GM12878 (cell line): ENCODE results near the gene EPHA2. TPM values are rescaled to one million over a fixed set of nuclear protein-coding genes. Genes with fewer than 3 reads are reported as not detected.

Source experiments
- ATAC-seq: fragments of 200-7000 bp; cut with Tn5 transposase; 3 replicates; pipeline ENCODE4 v1.9.1; 2020; ENCODE audit warnings: mild to moderate bottlenecking, moderate library complexity
- BruUV-seq: library from RNA; stranded (reverse); fragments of 400-500 nt; replicated peaks from 2 replicates; lab custom pipeline; 2021; lab: Mats Ljungman, UMichigan
- CTCF ChIA-PET: fragments of 300-600 bp; sonication (Branson Sonifier 250); formaldehyde crosslinking; extraction: SDS; loops from one replicate; lab custom pipeline; 2021; ENCODE audit warnings: inconsistent platforms; lab: Yijun Ruan, JAX
- POLR2A ChIA-PET: fragments of 350-600 bp; formaldehyde crosslinking; extraction: SDS; loops from one replicate; lab custom pipeline; 2021; ENCODE audit warnings: inconsistent platforms; lab: Charles Lee
- RAD21 ChIA-PET: fragments of 300-600 bp; sonication (Branson Sonifier 250); formaldehyde crosslinking; loops from one replicate; lab custom pipeline; 2023; ENCODE audit warnings: antibody characterized with exemption; ENCODE audit not compliant: unreplicated experiment; lab: Charles Lee
- SMC1A ChIA-PET: fragments of 300-600 bp; sonication (Branson Sonifier 250); formaldehyde crosslinking; loops from one replicate; lab custom pipeline; 2023; ENCODE audit not compliant: unreplicated experiment, uncharacterized antibody; lab: Charles Lee
- DNase-seq: peaks from one replicate; pipeline ENCODE4 v3.0.0-alpha.2; 2011; ENCODE audit warnings: low read depth, low spot score
- FAIRE-seq: peaks from 3 replicates; lab custom pipeline; 2011; peaks lifted over from hg19 to GRCh38; lab: Jason Lieb, UNC
- H2AFZ ChIP-seq: 2 replicates; pipeline ENCODE4 v1.6.0; 2011; ENCODE audit warnings: low read depth, low read length, control low read depth; ENCODE audit not compliant: control insufficient read depth
- H3K27ac ChIP-seq: 2 replicates; pipeline ENCODE4 v1.5.1; 2011; ENCODE audit warnings: control low read depth; ENCODE audit not compliant: control insufficient read depth, insufficient read depth
- H3K27me3 ChIP-seq, 2 experiments: replicated peaks in 1 of 2; 2 replicates each; pipeline versions ENCODE4 v1.6.0 to v1.6.1; 2011; ENCODE audit warnings: low read length in 1 of 2; ENCODE audit not compliant: control insufficient read depth in 2 of 2, insufficient read depth in 2 of 2
- H3K36me3 ChIP-seq, 2 experiments: 2 replicates each; pipeline ENCODE4 v1.5.1; 2011; ENCODE audit warnings: low read length in 1 of 2; ENCODE audit not compliant: control insufficient read depth in 2 of 2, insufficient read depth in 2 of 2
- H3K4me1 ChIP-seq: 2 replicates; pipeline ENCODE4 v1.6.1; 2011; ENCODE audit warnings: mild to moderate bottlenecking, low read length, moderate library complexity, mixed read lengths; ENCODE audit not compliant: control insufficient read depth, insufficient read depth
- H3K4me2 ChIP-seq: 2 replicates; pipeline ENCODE4 v1.6.0; 2011; ENCODE audit warnings: control low read depth; ENCODE audit not compliant: control insufficient read depth, insufficient read depth
- H3K4me3 ChIP-seq: fragments of 200-600 bp; sonication (generic); 2 replicates; pipeline ENCODE4 v1.5.1; 2016
- H3K79me2 ChIP-seq: 2 replicates; pipeline ENCODE4 v1.6.0; 2011; ENCODE audit warnings: low read length; ENCODE audit not compliant: control insufficient read depth, insufficient read depth
- H3K9ac ChIP-seq: 2 replicates; pipeline ENCODE4 v1.8.0; 2011; ENCODE audit warnings: low read length, control low read depth, mixed read lengths; ENCODE audit not compliant: control insufficient read depth, insufficient read depth
- H3K9me3 ChIP-seq: replicated peaks from 3 replicates; pipeline ENCODE4 v1.5.1; 2011; ENCODE audit warnings: mild to moderate bottlenecking, low read length; ENCODE audit not compliant: control insufficient read depth, insufficient read depth
- H4K20me1 ChIP-seq: 2 replicates; pipeline ENCODE4 v1.6.0; 2011; ENCODE audit not compliant: control insufficient read depth, insufficient read depth
- CREB1 ChIP-seq: IDR thresholded peaks from 2 replicates; pipeline ENCODE4 v1.6.1; 2012; ENCODE audit warnings: low read depth, mild to moderate bottlenecking, inconsistent platforms
- MLLT1 ChIP-seq: fragments of 450-650 bp; IDR thresholded peaks from 2 replicates; pipeline ENCODE4 v1.6.1; 2016; ENCODE audit warnings: mild to moderate bottlenecking
- SUZ12 ChIP-seq: fragments of 200-600 bp; sonication (generic); IDR thresholded peaks from one replicate; pipeline ENCODE4 v1.6.1; 2018; ENCODE audit warnings: antibody characterized with exemption, mild to moderate bottlenecking; ENCODE audit not compliant: unreplicated experiment
- WGBS: methylation state at CpG from one replicate; pipeline ENCODE4 v1.1.6; 2016; ENCODE audit warnings: low lambda C conversion rate; ENCODE audit not compliant: insufficient replicate concordance, insufficient coverage; ENCODE audit errors: missing lambda C conversion rate; 5-methylcytosine and 5-hydroxymethylcytosine counted together
- in situ Hi-C: fragments of 300-500 bp; cut with MboI; formaldehyde crosslinking; loops from 9 replicates; pipeline ENCODE4 v1.14.3; 2018; ENCODE audit warnings: mixed read lengths
- intact Hi-C: fragments of 100-400 bp; cut with micrococcal nuclease; formaldehyde crosslinking; loops from one replicate; pipeline ENCODE4 v1.14.2; 2022; ENCODE audit not compliant: unreplicated experiment
- polyA plus RNA-seq, 11 experiments: library from polyadenylated mRNA; depleted of rRNA in 4 of 11; unstranded in 6 of 11; stranded (reverse) in 5 of 11; fragments of >200 nt; fragmentation: Nextera tagmentation in 4 of 11; fragmentation: Illumina TruSeq in 1 of 11; extraction: Ambion mirVana in 4 of 11; extraction: Trizol in 1 of 11; gene quantifications; 1 replicate in 1 of 11; 2 replicates in 10 of 11; pipeline versions ENCODE4 v1.2.1 to v1.2.3, GENCODE V29; 2011 to 2016; ENCODE audit warnings: inconsistent platforms in 2 of 11, missing spikeins in 2 of 11, low read depth in 1 of 11
- total RNA-seq, 4 experiments: library from RNA; depleted of rRNA in 3 of 4; stranded (reverse); fragments of >200 nt in 3 of 4; fragmentation: Illumina TruSeq in 1 of 4; extraction: Trizol in 1 of 4; gene quantifications; 2 replicates each; pipeline versions ENCODE4 v1.2.1 to v1.2.3, GENCODE V29; 2013 to 2021
- TF ChIP-seq, protein P1 (sequence below), 3 experiments: IDR thresholded peaks in 2 of 3; conservative IDR thresholded peaks in 1 of 3; 2 replicates each; pipeline ENCODE4 v1.5.1; 2011; ENCODE audit warnings: low read depth in 3 of 3, low read length in 3 of 3, mild to moderate bottlenecking in 3 of 3, control low read depth in 2 of 3, moderate library complexity in 2 of 3, inconsistent platforms in 1 of 3, mixed read lengths in 1 of 3; ENCODE audit not compliant: control insufficient read depth in 2 of 3, insufficient read depth in 1 of 3; ENCODE audit errors: extremely low read depth in 1 of 3

Gene EPHA2
- total and polyA plus RNA-seq, 10 of the 15 experiments (the other 5 are each of a cell fraction or from before 2014, with no cell fraction given) = 0.04 to 0.51 (median 0.23) TPM; not detected in 2

DNA sequence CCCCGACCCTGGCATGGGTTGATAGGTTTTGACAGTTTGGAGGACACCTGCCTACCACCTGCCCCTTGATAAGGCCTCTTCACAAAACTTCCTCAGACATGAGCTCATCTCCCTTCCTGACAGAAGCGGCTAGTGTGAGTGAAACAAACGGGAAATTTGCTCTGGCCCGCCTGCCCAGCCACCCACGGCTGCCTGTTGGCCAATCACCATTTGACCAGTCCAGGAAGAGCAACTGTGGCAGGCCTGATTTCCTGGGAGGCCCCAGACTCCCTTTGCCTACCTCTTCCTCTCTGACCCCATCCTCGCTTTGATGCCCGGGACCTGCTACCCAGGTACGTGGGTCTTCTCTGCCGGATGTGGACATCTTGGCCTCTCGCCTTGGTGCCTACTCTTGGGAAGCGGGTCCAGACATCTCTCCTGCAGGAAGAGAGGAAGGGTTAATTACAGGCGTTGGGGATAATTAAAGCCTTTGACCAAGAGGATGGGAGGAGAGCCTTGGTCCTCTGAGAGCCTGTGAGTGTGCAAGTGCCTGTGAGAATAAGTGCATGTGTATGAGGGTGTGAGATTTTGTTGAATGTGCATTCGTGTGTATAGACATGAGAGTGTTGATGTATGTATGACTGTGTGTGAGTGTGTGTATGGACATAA lies 1.1 kb upstream of the EPHA2 start (continued):
- TF ChIP-seq SUZ12 = no peak
- TF ChIP-seq, protein P1, sequence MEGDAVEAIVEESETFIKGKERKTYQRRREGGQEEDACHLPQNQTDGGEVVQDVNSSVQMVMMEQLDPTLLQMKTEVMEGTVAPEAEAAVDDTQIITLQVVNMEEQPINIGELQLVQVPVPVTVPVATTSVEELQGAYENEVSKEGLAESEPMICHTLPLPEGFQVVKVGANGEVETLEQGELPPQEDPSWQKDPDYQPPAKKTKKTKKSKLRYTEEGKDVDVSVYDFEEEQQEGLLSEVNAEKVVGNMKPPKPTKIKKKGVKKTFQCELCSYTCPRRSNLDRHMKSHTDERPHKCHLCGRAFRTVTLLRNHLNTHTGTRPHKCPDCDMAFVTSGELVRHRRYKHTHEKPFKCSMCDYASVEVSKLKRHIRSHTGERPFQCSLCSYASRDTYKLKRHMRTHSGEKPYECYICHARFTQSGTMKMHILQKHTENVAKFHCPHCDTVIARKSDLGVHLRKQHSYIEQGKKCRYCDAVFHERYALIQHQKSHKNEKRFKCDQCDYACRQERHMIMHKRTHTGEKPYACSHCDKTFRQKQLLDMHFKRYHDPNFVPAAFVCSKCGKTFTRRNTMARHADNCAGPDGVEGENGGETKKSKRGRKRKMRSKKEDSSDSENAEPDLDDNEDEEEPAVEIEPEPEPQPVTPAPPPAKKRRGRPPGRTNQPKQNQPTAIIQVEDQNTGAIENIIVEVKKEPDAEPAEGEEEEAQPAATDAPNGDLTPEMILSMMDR (IDR thresholded peaks at IDR 0.05 in 2 of 3, conservative IDR thresholded peaks at IDR 0.05 in 1 of 3; ENCODE audit: control insufficient read depth in 2 of 3, extremely low read depth in 1 of 3, insufficient read depth in 1 of 3, low read depth in 3 of 3, low read length in 3 of 3) = no peak

GRCh38 chr1:16153999-16154673 lies 1.7 kb downstream of the EPHA2 start:
- no peaks in the 10 kb centered on the region for H3K9me3 ChIP-seq
- no peak overlapping the region; the same call in 1 of the 2 replicates for H3K4me2 ChIP-seq
- H3K27me3 ChIP-seq = peaks cover 3 to 6% of the 10 kb centered on the region in 2 experiments; a peak in 3 of 4 replicates
- no peak overlapping the region for H3K9ac ChIP-seq
- no peak overlapping the region for H3K4me3 ChIP-seq
- SMC1A ChIA-PET = no interaction called here
- no TSS peak for BruUV-seq
- TF ChIP-seq MLLT1 (no peak), CREB1 (no peak)
- TF ChIP-seq, all 136 proteins: peak for 0
- H3K79me2 ChIP-seq = no peaks in the 10 kb centered on the region
- no peaks in the 10 kb centered on the region for H4K20me1 ChIP-seq
- FAIRE-seq (no peak), ATAC-seq (no peak), DNase-seq (no peak)
- ChIA-PET CTCF (interaction anchor here (0.7 to 3.0 kb wide), 2 partner anchors 14 to 72 kb away, joined by 3 to 13 read pairs; no protein-coding TSS in a partner anchor), POLR2A (interaction anchor here (0.6 kb wide), 1 partner anchor 32 kb away, joined by 4 read pairs; no protein-coding TSS in a partner anchor), RAD21 (interaction anchor here (1.3 kb wide), 1 partner anchor 75 kb away, joined by 3 read pairs; no protein-coding TSS in a partner anchor)
- H3K27ac ChIP-seq = no peak overlapping the region
- WGBS = 28% methylated on average over 17 of the region's 17 CpGs
- H3K4me1 ChIP-seq = peaks cover 8% of the 10 kb centered on the region
- in situ Hi-C loops = no loop called here
- H2AFZ ChIP-seq = no peak overlapping the region
- H3K36me3 ChIP-seq = no peaks in the 10 kb centered on the region
- intact Hi-C loops = no loop called here
